NCI-H1048 (cell line): ENCODE measurements around the gene ZNF428.
"Not testable (repeated sequence)": the region's sequence is repeated elsewhere in the genome, so short reads cannot be mapped to it uniquely, and the experiment has no call there.

ENCODE experiments used
- DNase-seq: peaks from one replicate; lab custom pipeline; 2025; lab: John Stamatoyannopoulos, UW

The ZNF428 gene

GRCh38 chr19:43639519-43640423 is 20.3 kb upstream of the ZNF428 start, which contains the start of gene CADM4:
CADM4 (minus strand) TSS chr19:43639850; CDS start chr19:43639790, 60 bp downstream.
- peak; percentile 29 for DNase-seq

- no peak for DNase-seq
Observed at GRCh38 chr19:43638995-43639518, 19.6 kb upstream of the ZNF428 start.

DNA sequence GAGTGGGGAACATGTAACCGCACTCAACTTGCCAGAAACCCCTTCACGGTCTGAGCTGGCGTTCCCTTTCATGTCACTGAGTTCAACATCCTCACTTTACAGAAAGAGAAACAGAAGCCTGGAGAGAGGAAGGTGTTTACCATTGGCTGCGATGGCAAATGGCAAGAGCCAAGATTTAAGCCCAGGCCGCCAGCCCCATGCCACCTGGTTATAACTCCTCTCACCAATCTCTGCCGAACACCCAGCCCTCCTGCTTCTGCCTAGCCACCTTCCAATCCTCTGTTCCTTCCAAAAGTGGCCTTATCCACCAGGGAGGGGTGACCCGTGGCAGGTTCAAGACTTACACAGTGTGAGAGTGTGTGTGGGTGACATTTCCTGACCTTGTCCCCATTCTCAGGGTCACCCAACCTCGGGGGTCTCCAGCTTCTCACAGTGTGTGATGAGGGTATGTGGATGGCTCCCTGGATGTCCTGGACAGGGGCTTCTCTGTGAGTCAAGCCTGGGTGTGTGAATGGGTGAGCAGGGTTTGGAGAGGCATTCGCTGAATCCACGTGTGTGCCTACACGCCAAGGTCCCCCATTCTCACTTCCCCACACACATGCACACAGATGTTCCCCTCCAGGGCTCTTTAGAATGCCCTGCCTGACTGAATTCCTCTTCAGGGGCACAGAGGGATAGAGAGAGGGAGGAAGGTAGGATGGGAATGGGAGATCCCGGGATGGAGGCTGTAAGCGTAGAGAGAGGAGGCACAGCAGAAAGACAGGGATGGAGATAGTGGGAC is 19.0 kb upstream of the ZNF428 start:
- DNase-seq = no peak

- DNase-seq = no peak
Observed at GRCh38 chr19:43636121-43636683, 16.8 kb upstream of the ZNF428 start.

- not testable (repeated sequence) for DNase-seq
Observed at GRCh38 chr19:43635561-43635940, 16.1 kb upstream of the ZNF428 start.

- no peak for DNase-seq
Observed at GRCh38 chr19:43634872-43635560, 15.6 kb upstream of the ZNF428 start.

DNA sequence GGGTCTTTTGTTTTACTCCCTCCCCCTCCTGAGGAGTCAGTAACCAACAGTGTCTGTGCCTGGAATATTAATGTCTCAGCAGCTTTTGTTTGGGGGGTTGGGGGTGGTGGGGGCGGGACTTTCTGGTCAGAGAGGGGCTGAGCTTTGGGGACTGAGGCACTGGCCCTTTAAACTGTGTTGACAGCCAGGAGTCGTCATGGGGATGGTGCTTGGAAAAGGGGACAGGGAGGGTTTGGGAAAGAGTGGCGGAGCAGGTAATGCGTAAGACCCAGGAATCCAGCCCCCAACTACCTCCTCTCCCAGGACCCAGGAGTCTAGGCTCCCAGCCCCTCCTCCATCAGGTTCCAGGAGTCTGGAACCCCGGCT is 15.1 kb upstream of the ZNF428 start:
- no peak for DNase-seq

GRCh38 chr19:43634068-43634467 is 14.6 kb upstream of the ZNF428 start:
- no peak for DNase-seq

DNA sequence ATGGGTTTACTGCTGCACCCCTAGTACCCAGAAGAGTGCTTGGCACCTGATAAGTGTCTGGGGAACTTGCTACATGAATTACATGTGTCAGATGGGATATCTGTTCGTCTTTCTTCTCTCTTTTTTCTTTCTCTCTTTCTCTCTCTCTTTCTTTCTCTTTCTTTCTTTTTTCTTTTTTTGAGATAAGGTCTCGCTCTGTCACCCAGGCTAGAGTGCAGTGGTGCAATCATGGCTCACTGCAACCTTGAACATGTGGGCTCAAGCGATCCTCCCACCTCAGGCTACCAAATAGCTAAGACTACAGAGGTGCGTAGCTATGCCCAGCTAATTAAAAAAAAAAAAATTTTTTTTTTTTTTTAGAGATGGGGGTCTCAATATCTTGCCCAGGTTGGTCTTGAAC is 14.1 kb upstream of the ZNF428 start:
- DNase-seq = no peak

- no peak for DNase-seq
Observed at GRCh38 chr19:43631491-43631890, 12.1 kb upstream of the ZNF428 start.

- DNase-seq = no peak
Observed at GRCh38 chr19:43628646-43629326, 9.4 kb upstream of the ZNF428 start.

DNA sequence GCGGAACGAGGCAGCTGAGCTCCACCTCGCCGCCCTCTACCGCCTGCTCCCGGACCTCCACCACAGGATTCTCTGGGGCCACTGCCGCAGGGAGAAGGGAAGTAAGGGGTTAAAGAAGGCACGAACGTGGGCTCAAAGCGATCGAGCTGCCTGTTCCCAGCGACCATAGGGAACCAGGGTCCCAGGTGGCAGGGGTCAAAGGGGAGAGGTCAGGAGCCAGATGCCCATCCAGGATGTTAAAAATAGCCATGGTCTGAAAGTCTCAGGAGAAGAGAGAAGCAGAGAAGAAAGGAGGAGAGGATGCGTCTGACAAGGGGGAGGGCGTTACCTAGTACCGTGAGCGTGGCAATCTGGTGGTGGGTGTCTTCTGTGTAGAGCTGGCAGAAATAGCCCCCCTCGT is 7.4 kb upstream of the ZNF428 start:
- no peak for DNase-seq

DNA sequence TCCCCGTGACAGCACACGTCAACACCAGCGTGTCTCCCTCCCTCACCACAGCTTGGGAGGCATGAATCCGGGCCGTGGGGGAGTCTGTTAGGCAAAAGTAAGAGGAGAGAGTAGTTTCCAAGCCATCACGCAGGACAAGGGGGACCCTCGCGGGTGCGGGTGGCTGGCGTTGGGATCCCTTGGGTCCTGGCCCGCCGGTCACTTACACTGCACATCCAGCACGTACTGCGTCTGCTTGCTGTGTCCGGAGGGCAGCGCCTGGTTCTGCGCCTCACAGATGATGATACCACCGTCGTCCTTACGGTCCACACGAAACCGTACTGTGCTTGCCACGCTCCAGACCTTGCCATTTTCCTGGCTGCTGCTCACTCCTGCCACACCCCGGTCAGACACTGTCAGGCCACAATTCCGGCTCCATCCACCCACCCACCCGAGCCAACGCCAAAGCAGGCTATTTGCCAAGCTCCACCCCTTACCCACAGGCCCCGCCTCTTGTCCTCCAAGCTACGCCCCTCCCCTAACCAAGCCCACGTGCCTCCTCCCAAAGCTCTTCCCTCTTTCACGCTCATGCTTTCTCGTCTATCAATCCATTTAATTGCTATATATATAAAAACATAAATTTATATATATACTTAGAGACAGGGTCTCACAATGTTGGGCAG is 6.6 kb upstream of the ZNF428 start:
- no peak for DNase-seq

DNA sequence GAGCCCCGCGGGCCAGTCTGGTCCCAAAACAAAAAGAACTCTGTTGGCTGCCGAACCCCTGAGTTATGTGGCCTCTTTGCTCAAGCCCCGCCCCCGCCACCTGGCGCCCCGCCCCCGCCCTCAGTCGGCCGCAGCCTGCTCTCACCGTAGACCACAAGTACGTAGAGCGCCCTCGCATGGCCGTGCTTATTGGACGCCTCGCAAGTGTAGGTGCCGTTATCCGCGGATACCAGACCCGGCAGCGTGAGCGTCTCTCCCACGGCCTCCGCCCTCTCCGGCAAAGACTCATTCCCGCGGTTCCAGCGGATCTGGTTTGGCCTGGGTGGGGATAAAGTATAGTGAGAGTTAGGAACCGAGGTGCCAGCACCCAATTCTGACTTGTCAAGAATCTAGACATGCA is 5.5 kb upstream of the ZNF428 start:
- DNase-seq = no peak

DNA sequence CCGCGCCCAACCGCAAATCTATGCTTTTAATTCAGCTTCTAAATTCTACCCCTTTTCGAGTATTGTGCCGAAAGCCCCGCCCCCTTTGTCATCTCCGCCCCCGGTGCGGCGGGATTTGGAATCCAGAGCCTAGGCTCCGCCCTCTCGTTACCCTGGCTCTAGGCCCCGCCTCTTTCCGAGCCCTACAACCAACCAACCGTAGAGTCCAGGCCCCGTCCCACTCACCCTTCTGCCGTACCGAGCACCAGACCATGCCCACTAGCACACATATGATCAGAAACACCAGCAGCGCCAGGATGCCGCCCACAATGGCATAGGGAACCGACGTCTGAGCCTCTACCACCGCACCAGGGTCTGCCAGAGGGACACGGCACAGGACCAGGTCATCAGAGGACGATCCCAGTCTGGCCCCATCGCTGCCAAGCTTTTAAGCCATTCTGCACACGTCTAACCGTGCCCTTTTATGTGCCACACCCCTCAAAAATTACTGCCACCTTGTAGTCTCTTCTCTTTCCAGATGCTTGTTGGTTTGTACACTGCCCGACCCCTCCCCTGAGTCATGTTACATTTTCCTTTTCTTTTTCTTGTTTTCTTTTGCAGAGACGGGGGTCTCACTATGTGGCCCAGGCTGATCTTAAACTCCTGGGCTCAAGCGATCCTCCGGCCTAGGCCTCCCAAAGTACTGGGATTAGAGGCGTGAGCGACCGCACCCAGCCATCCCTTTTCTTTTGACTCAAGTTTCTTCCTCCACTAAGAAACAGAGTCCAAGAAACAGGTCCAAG is 4.7 kb upstream of the ZNF428 start:
- no peak for DNase-seq

DNA sequence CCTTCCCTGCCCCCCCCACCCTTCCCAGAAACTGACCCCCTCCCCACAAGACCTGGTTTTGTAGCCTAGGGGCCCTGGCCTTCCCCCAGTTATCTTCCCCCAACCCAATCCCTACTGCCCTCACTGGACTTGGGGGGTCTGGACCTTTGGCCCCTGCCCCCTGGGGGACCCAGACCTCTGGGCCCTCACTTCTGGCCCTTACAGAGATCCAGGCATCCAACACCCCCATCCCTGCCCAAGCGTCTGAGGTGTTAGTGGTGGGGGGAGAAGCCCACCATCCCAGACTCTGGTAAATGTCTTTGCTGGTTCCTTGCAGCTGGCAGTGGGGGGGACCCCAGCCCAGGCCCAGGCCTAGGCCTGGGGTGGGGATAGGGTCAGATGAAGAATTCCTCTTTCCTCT is 3.5 kb upstream of the ZNF428 start:
- DNase-seq = no peak

- no peak for DNase-seq
Observed at GRCh38 chr19:43622070-43622469, 2.6 kb upstream of the ZNF428 start.

- no peak for DNase-seq
Observed at GRCh38 chr19:43620061-43621001, 902 bp upstream of the ZNF428 start.

GRCh38 chr19:43618921-43619261 is 538 bp downstream of the ZNF428 start:
- DNase-seq = no peak
